ENCODE results near the gene RCCD1.
"Not testable (repeated sequence)": the region's sequence is repeated elsewhere in the genome, so short reads cannot be mapped to it uniquely, and the experiment has no call there.

Gene RCCD1

GRCh38 chr15:90954712-90955623 is at the start of gene RCCD1:
RCCD1 (plus strand) TSS chr15:90954884; CDS start chr15:90956735, 1,851 bp downstream.
- DNase-seq = peak; percentile 76

GRCh38 chr15:90905306-90906180 is 49.1 kb upstream of the RCCD1 start:
- no peak for DNase-seq

- no peak for DNase-seq
Observed at GRCh38 chr15:90906181-90906849, 48.4 kb upstream of the RCCD1 start.

- DNase-seq = no peak
Observed at GRCh38 chr15:90907051-90907660, 47.5 kb upstream of the RCCD1 start.

- no peak for DNase-seq
Observed at GRCh38 chr15:90907838-90908507, 46.7 kb upstream of the RCCD1 start.

GRCh38 chr15:90909449-90909848 is 45.2 kb upstream of the RCCD1 start:
- DNase-seq = not testable (repeated sequence)

GRCh38 chr15:90909976-90910375 is 44.7 kb upstream of the RCCD1 start:
- no peak for DNase-seq

GRCh38 chr15:90910441-90911301 is 44.0 kb upstream of the RCCD1 start:
- no peak for DNase-seq

- DNase-seq = no peak
Observed at GRCh38 chr15:90911302-90911623, 43.4 kb upstream of the RCCD1 start.

- no peak for DNase-seq
Observed at GRCh38 chr15:90911906-90912769, 42.5 kb upstream of the RCCD1 start.

- no peak for DNase-seq
Observed at GRCh38 chr15:90912770-90913075, 42.0 kb upstream of the RCCD1 start.

- no peak for DNase-seq
Observed at GRCh38 chr15:90913398-90913944, 41.2 kb upstream of the RCCD1 start.

GRCh38 chr15:90914305-90915080 is 40.2 kb upstream of the RCCD1 start:
- DNase-seq = no peak

- no peak for DNase-seq
Observed at GRCh38 chr15:90915216-90915807, 39.4 kb upstream of the RCCD1 start.

- DNase-seq = no peak
Observed at GRCh38 chr15:90915808-90916440, 38.8 kb upstream of the RCCD1 start.

- no peak for DNase-seq
Observed at GRCh38 chr15:90916461-90916860, 38.2 kb upstream of the RCCD1 start.

GRCh38 chr15:90917569-90917968 is 37.1 kb upstream of the RCCD1 start:
- DNase-seq = no peak

- no peak for DNase-seq
Observed at GRCh38 chr15:90918034-90918788, 36.5 kb upstream of the RCCD1 start.
